Suprapubic skin (tissue), 4 donors: Measurements from ENCODE around the gene AHI1. TPM values are rescaled to one million over a fixed set of nuclear protein-coding genes. Genes with fewer than 3 reads are reported as not detected.

Experiments used
- DNase-seq, 2 donors: peaks; one replicate each; pipeline ENCODE4 v3.0.0-alpha.2; 2019; ENCODE audit warnings: low spot score in 2 of 2
- H3K27ac ChIP-seq: fragments of 200-600 bp; sonication (generic); one replicate; pipeline ENCODE4 v1.5.1; 2019
- H3K27me3 ChIP-seq: fragments of 200-600 bp; sonication (generic); one replicate; pipeline ENCODE4 v1.5.1; 2019
- H3K36me3 ChIP-seq: fragments of 200-600 bp; sonication (generic); one replicate; pipeline ENCODE4 v1.5.1; 2019
- H3K4me1 ChIP-seq: fragments of 200-600 bp; sonication (generic); one replicate; pipeline ENCODE4 v1.5.1; 2019
- H3K4me3 ChIP-seq: fragments of 200-600 bp; sonication (generic); one replicate; pipeline ENCODE4 v1.5.1; 2019; ENCODE audit warnings: mild to moderate bottlenecking
- H3K9me3 ChIP-seq: fragments of 200-600 bp; sonication (generic); one replicate; pipeline ENCODE4 v1.5.1; 2019
- CTCF ChIP-seq, 2 donors: fragments of 200-600 bp in 1 of 2; fragments of 450-650 bp in 1 of 2; sonication (generic) in 1 of 2; IDR thresholded peaks; one replicate each; pipeline ENCODE4 v1.5.1; 2016 to 2019; ENCODE audit warnings: antibody characterized with exemption in 2 of 2, mild to moderate bottlenecking in 1 of 2, moderate library complexity in 1 of 2
- EP300 ChIP-seq: sonication (generic); formaldehyde crosslinking; IDR thresholded peaks from one replicate; pipeline ENCODE4 v1.6.1; 2017; ENCODE audit warnings: antibody characterized with exemption
- POLR2A ChIP-seq, 2 donors: fragments of 450-650 bp; IDR thresholded peaks; one replicate each; pipeline ENCODE4 v1.6.1; 2017; ENCODE audit warnings: antibody characterized with exemption in 2 of 2, mild to moderate bottlenecking in 2 of 2, moderate library complexity in 2 of 2
- POLR2AphosphoS5 ChIP-seq, 3 donors: sonication (generic); formaldehyde crosslinking; IDR thresholded peaks; one replicate each; pipeline ENCODE4 v1.6.1; 2017; ENCODE audit warnings: antibody characterized with exemption in 3 of 3
- WGBS: methylation state at CpG from one replicate; pipeline ENCODE4 v1.1.5; 2018; 5-methylcytosine and 5-hydroxymethylcytosine counted together
- total RNA-seq, 4 donors: library from RNA; depleted of rRNA; stranded (reverse); fragments of >200 nt; gene quantifications; one replicate each; pipeline ENCODE4 v1.1.0, GENCODE V29; 2016

The AHI1 gene
- total RNA-seq, 4 donors from 2014 or later = 12.1 to 53.6 (median 19.2) TPM

GRCh38 chr6:135324531-135324930 is 173.0 kb downstream of the AHI1 start:
- H3K36me3 ChIP-seq = no peaks in the 10 kb centered on the region
- H3K9me3 ChIP-seq = no peaks in the 10 kb centered on the region
- DNase-seq = no peak
- no peak overlapping the region for H3K4me3 ChIP-seq
- H3K4me1 ChIP-seq = no peaks in the 10 kb centered on the region
- 89% methylated on average over 4 of the region's 4 CpGs for WGBS
- H3K27me3 ChIP-seq = no peaks in the 10 kb centered on the region
- TF ChIP-seq POLR2AphosphoS5 (IDR thresholded peaks at IDR 0.05) (no peak), POLR2A (IDR thresholded peaks at IDR 0.05) (no peak), EP300 (no peak), CTCF (IDR thresholded peaks at IDR 0.05) (no peak)
- H3K27ac ChIP-seq = no peak overlapping the region

DNA sequence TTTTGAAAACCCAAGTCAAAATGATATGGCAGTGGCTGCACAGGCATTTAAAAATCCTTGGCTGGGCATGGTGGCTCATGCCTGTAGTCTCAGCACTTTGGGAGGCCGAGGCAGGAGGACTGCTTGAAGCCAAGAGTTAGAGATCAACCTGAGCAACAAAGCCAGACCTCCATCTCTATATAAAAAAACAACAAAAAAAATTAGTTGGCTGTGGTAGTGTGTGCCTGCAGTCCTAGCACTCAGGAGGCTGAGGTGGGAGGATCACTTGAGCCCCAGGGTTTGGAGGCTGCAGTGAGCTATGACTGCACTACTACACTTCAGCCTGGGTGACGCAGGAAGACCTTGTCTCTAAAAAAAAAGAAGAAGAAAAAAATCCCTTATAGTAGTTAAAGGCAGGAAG is 173.6 kb downstream of the AHI1 start:
- H3K4me1 ChIP-seq = no peaks in the 10 kb centered on the region
- H3K4me3 ChIP-seq = no peak overlapping the region
- DNase-seq = no peak
- no peaks in the 10 kb centered on the region for H3K27me3 ChIP-seq
- no peaks in the 10 kb centered on the region for H3K9me3 ChIP-seq
- no peaks in the 10 kb centered on the region for H3K36me3 ChIP-seq
- TF ChIP-seq POLR2AphosphoS5 (IDR thresholded peaks at IDR 0.05) = no peak
- TF ChIP-seq POLR2A (IDR thresholded peaks at IDR 0.05) = no peak
- no peak for TF ChIP-seq EP300
- TF ChIP-seq CTCF (IDR thresholded peaks at IDR 0.05) = no peak
- 47% methylated on average over 2 of the region's 2 CpGs for WGBS
- H3K27ac ChIP-seq = no peak overlapping the region

GRCh38 chr6:135323202-135323668 is 174.3 kb downstream of the AHI1 start:
- no peak overlapping the region for H3K4me3 ChIP-seq

GRCh38 chr6:135322427-135323201 is 174.9 kb downstream of the AHI1 start:
- H3K27me3 ChIP-seq = no peaks in the 10 kb centered on the region
- no peak overlapping the region for H3K4me3 ChIP-seq
- peaks cover 5% of the 10 kb centered on the region for H3K36me3 ChIP-seq
- WGBS = 78% methylated on average over 3 of the region's 3 CpGs
- TF ChIP-seq POLR2A (IDR thresholded peaks at IDR 0.05) = no peak
- no peak for TF ChIP-seq CTCF (IDR thresholded peaks at IDR 0.05)
- TF ChIP-seq EP300 = no peak
- no peak for TF ChIP-seq POLR2AphosphoS5 (IDR thresholded peaks at IDR 0.05)
- H3K4me1 ChIP-seq = no peaks in the 10 kb centered on the region
- H3K27ac ChIP-seq = no peak overlapping the region
- DNase-seq = no peak
- no peaks in the 10 kb centered on the region for H3K9me3 ChIP-seq

More at GRCh38 chr6:135323202-135323668, 174.3 kb downstream of the AHI1 start:
- H3K36me3 ChIP-seq = no peaks in the 10 kb centered on the region
- H3K27me3 ChIP-seq = no peaks in the 10 kb centered on the region
- WGBS = 90% methylated on average over 6 of the region's 6 CpGs
- TF ChIP-seq POLR2A (IDR thresholded peaks at IDR 0.05) (no peak), EP300 (no peak), CTCF (IDR thresholded peaks at IDR 0.05) (no peak), POLR2AphosphoS5 (IDR thresholded peaks at IDR 0.05) (no peak)
- H3K9me3 ChIP-seq = no peaks in the 10 kb centered on the region
- no peak overlapping the region for H3K27ac ChIP-seq
- no peak for DNase-seq
- no peaks in the 10 kb centered on the region for H3K4me1 ChIP-seq

DNA sequence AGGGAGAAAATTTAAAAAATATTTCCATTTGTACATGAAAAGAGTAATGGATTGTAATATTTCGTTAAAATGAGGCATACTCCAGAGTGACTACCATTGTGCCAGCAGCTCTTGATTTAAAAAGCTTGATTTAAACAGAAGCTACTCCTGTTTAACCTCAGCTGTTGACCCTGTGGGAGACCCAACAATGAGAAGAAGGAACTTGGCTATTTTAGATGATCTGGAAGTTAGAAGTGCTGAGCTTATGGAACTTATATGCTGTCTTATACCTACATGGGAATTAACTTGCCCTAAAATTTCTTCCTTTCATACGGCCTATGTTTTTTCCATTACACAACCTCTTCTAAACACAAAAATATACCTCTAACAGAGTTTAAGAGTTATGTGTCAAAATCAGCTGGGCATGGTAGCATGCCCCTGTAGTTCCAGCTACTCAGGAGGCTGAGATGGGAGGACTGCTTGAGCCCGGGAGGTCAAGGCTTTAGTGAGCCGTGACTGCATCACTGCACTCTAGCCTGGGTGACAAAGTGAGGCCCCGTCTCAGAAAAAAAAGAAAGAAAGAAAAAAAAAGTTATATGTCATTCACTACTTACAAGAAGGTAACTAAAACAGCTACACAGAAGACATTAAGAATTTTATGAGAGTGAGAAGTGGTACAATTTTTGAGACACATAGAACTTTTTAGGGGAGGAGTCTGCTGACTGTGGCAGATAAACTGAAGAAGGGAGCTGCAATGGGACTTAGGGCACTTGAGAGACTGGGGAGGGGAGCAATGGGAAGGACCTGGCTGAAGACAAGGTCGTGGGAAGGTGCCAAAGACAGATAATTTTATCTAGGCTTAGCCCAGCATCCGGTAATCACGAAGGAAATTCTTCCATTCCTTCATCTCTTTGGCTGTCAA is 176.6 kb downstream of the AHI1 start:
- H3K36me3 ChIP-seq = peaks cover 8% of the 10 kb centered on the region
- no peaks in the 10 kb centered on the region for H3K4me1 ChIP-seq
- no peak for DNase-seq
- TF ChIP-seq EP300 (no peak), POLR2A (IDR thresholded peaks at IDR 0.05) (no peak), POLR2AphosphoS5 (IDR thresholded peaks at IDR 0.05) (no peak), CTCF (IDR thresholded peaks at IDR 0.05) (no peak)
- H3K27ac ChIP-seq = no peak overlapping the region
- no peaks in the 10 kb centered on the region for H3K9me3 ChIP-seq
- no peaks in the 10 kb centered on the region for H3K27me3 ChIP-seq
- 84% methylated on average over 8 of the region's 8 CpGs for WGBS
- no peak overlapping the region for H3K4me3 ChIP-seq
